H1 (cell line): ENCODE results near the gene P2RX2. TPM values are rescaled to one million over a fixed set of nuclear protein-coding genes. Genes with fewer than 3 reads are reported as not detected.

ENCODE experiments used
- CTCF ChIA-PET: fragments of 300-600 bp; sonication (Branson Sonifier 250); formaldehyde crosslinking; loops from one replicate; lab custom pipeline; 2021; ENCODE audit not compliant: partially characterized antibody; lab: Charles Lee
- POLR2A ChIA-PET: fragments of 300-600 bp; sonication (Branson Sonifier 250); formaldehyde crosslinking; loops from one replicate; lab custom pipeline; 2021; ENCODE audit warnings: inconsistent platforms; ENCODE audit not compliant: partially characterized antibody; lab: Charles Lee
- DNase-seq, 2 experiments: peaks; one replicate each; pipeline versions ENCODE4 v3.0.0 to v3.0.0-alpha.2; 2010 to 2022; ENCODE audit warnings: low spot score in 2 of 2, low read depth in 1 of 2, mixed read lengths in 1 of 2
- FAIRE-seq: peaks from 2 replicates; lab custom pipeline; 2011; peaks lifted over from hg19 to GRCh38; lab: Jason Lieb, UNC
- H2AFZ ChIP-seq: 2 replicates; pipeline ENCODE4 v1.8.1; 2012; ENCODE audit warnings: low read length, inconsistent platforms
- H2AK5ac ChIP-seq: 2 replicates; pipeline ENCODE4 v1.6.1; 2013; ENCODE audit warnings: low read depth, low read length
- H2BK120ac ChIP-seq: replicated peaks from 2 replicates; pipeline ENCODE3; 2013; ENCODE audit warnings: low read depth, low read length, inconsistent platforms
- H2BK12ac ChIP-seq: 2 replicates; pipeline ENCODE4 v1.6.1; 2013; ENCODE audit warnings: low read depth, low read length
- H2BK15ac ChIP-seq: 2 replicates; pipeline ENCODE4 v1.6.1; 2013; ENCODE audit warnings: low read length
- H2BK20ac ChIP-seq: 2 replicates; pipeline ENCODE4 v1.6.1; 2013; ENCODE audit warnings: low read length
- H2BK5ac ChIP-seq: 2 replicates; pipeline ENCODE4 v1.6.1; 2013; ENCODE audit warnings: low read depth, low read length
- H3K14ac ChIP-seq: 2 replicates; pipeline ENCODE4 v1.6.1; 2013; ENCODE audit warnings: inconsistent platforms; ENCODE audit not compliant: insufficient read length
- H3K18ac ChIP-seq: 2 replicates; pipeline ENCODE4 v1.6.1; 2013; ENCODE audit warnings: low read length; ENCODE audit errors: extremely low read depth
- H3K23ac ChIP-seq: 2 replicates; pipeline ENCODE4 v1.6.1; 2013; ENCODE audit warnings: inconsistent platforms; ENCODE audit not compliant: insufficient read length
- H3K23me2 ChIP-seq: 2 replicates; pipeline ENCODE4 v1.6.1; 2013; ENCODE audit warnings: low read depth, low read length
- H3K27ac ChIP-seq: 2 replicates; pipeline ENCODE4 v1.6.1; 2011; ENCODE audit warnings: low read depth, low read length, inconsistent platforms
- H3K27me3 ChIP-seq, 4 experiments: replicated peaks in 1 of 4; 1 replicate in 1 of 4; 2 replicates in 3 of 4; pipeline versions ENCODE4 v1.6.1 to v1.8.1; 2011 to 2013; ENCODE audit warnings: low read length in 3 of 4, mild to moderate bottlenecking in 3 of 4, inconsistent platforms in 2 of 4, mixed read lengths in 2 of 4, moderate library complexity in 1 of 4; ENCODE audit not compliant: control insufficient read depth in 3 of 4, insufficient read depth in 3 of 4; ENCODE audit errors: extremely low read depth in 1 of 4
- H3K36me3 ChIP-seq, 4 experiments: 2 replicates each; pipeline versions ENCODE4 v1.6.1 to v1.8.1; 2011 to 2013; ENCODE audit warnings: mild to moderate bottlenecking in 4 of 4, low read length in 3 of 4, moderate library complexity in 2 of 4, control low read depth in 1 of 4, inconsistent platforms in 1 of 4; ENCODE audit not compliant: insufficient read depth in 4 of 4, control insufficient read depth in 2 of 4
- H3K4ac ChIP-seq: replicated peaks from 2 replicates; pipeline ENCODE3; 2013; ENCODE audit warnings: low read length, low read depth, mixed read lengths, inconsistent platforms; ENCODE audit not compliant: insufficient read length
- H3K4me1 ChIP-seq, 4 experiments: replicated peaks in 1 of 4; 1 replicate in 1 of 4; 2 replicates in 3 of 4; pipeline versions ENCODE4 v1.6.1 to v1.8.1; 2011 to 2013; ENCODE audit warnings: low read length in 3 of 4, inconsistent platforms in 2 of 4, mixed read lengths in 1 of 4; ENCODE audit not compliant: insufficient read depth in 4 of 4, control insufficient read depth in 3 of 4
- H3K4me2 ChIP-seq, 2 experiments: 2 replicates each; pipeline versions ENCODE4 v1.6.1 to v1.8.1; 2011 to 2013; ENCODE audit warnings: low read depth in 2 of 2, low read length in 2 of 2, control low read depth in 1 of 2, inconsistent platforms in 1 of 2, mild to moderate bottlenecking in 1 of 2; ENCODE audit not compliant: insufficient read depth in 1 of 2
- H3K4me3 ChIP-seq, 4 experiments: fragments of 200-600, 300-600 bp in 1 of 4; sonication (generic), shearing (Covaris generic), sonication (Bioruptor Twin) in 1 of 4; 2 replicates each; pipeline versions ENCODE4 v1.5.1 to v1.8.1; 2011 to 2016; ENCODE audit warnings: low read length in 4 of 4, low read depth in 3 of 4, control low read depth in 2 of 4, inconsistent platforms in 2 of 4, mild to moderate bottlenecking in 2 of 4, mixed read lengths in 1 of 4, moderate library complexity in 1 of 4; ENCODE audit not compliant: insufficient read depth in 2 of 4; ENCODE audit errors: extremely low read depth in 1 of 4
- H3K56ac ChIP-seq: replicated peaks from 2 replicates; pipeline ENCODE3; 2013; ENCODE audit warnings: low read depth, mild to moderate bottlenecking, mixed read lengths, low read length, inconsistent platforms; ENCODE audit not compliant: insufficient read length
- H3K79me1 ChIP-seq: 2 replicates; pipeline ENCODE4 v1.6.1; 2013; ENCODE audit warnings: low read depth, low read length, control low read depth
- H3K79me2 ChIP-seq, 2 experiments: 2 replicates each; pipeline versions ENCODE4 v1.6.1 to v1.8.1; 2012 to 2013; ENCODE audit warnings: low read length in 2 of 2, mild to moderate bottlenecking in 2 of 2, inconsistent platforms in 1 of 2; ENCODE audit not compliant: insufficient read depth in 2 of 2, control insufficient read depth in 1 of 2
- H3K9ac ChIP-seq, 4 experiments: replicated peaks in 1 of 4; 1 replicate in 1 of 4; 2 replicates in 3 of 4; pipeline versions ENCODE4 v1.6.1 to v1.8.1; 2011 to 2013; ENCODE audit warnings: low read depth in 3 of 4, low read length in 3 of 4, control low read depth in 2 of 4, mild to moderate bottlenecking in 2 of 4, moderate library complexity in 2 of 4, inconsistent platforms in 1 of 4; ENCODE audit errors: extremely low read depth in 1 of 4
- H3K9me3 ChIP-seq, 2 experiments: 2 replicates each; pipeline versions ENCODE4 v1.6.1 to v1.8.1; 2012 to 2013; ENCODE audit warnings: mild to moderate bottlenecking in 2 of 2, moderate library complexity in 2 of 2, control low read depth in 1 of 2, inconsistent platforms in 1 of 2, low read depth in 1 of 2, low read length in 1 of 2, mixed read lengths in 1 of 2; ENCODE audit not compliant: insufficient read depth in 2 of 2
- H4K20me1 ChIP-seq, 2 experiments: replicated peaks in 1 of 2; 2 replicates each; pipeline versions ENCODE3 to v1.8.1; 2011 to 2013; ENCODE audit warnings: inconsistent platforms in 2 of 2, low read length in 2 of 2, mild to moderate bottlenecking in 1 of 2; ENCODE audit not compliant: insufficient read depth in 2 of 2, control insufficient read depth in 1 of 2
- H4K5ac ChIP-seq: 2 replicates; pipeline ENCODE4 v1.6.1; 2013; ENCODE audit warnings: low read length, low read depth, mixed read lengths, inconsistent platforms; ENCODE audit not compliant: insufficient read length
- H4K8ac ChIP-seq: 2 replicates; pipeline ENCODE4 v1.8.0; 2013; ENCODE audit warnings: mild to moderate bottlenecking, moderate library complexity, low read length, inconsistent platforms; ENCODE audit not compliant: insufficient read depth; ENCODE audit errors: extremely low read depth
- H4K91ac ChIP-seq: replicated peaks from 2 replicates; pipeline ENCODE3; 2013; ENCODE audit warnings: low read length, mixed read lengths, inconsistent platforms; ENCODE audit not compliant: insufficient read length
- SIRT6 ChIP-seq: IDR thresholded peaks from one replicate; pipeline ENCODE4 v1.7.1; 2012; ENCODE audit warnings: low read length, inconsistent platforms
- TEAD4 ChIP-seq: IDR thresholded peaks from 2 replicates; pipeline ENCODE4 v1.6.1; 2012; ENCODE audit warnings: low read depth, low read length, inconsistent platforms, mixed read lengths
- WGBS, 2 experiments: shearing (Covaris generic) in 1 of 2; methylation state at CpG; one replicate each; pipeline versions ENCODE4 v1.1.6 to v1.1.7; 2013 to 2015; ENCODE audit warnings: low lambda C conversion rate in 2 of 2, mixed read lengths in 2 of 2, inconsistent platforms in 1 of 2, low coverage in 1 of 2, missing lambda C conversion rate in 1 of 2; ENCODE audit not compliant: insufficient replicate concordance in 2 of 2, insufficient coverage in 1 of 2, insufficient read length in 1 of 2; ENCODE audit errors: extremely low coverage in 1 of 2, missing lambda C conversion rate in 1 of 2; 5-methylcytosine and 5-hydroxymethylcytosine counted together
- polyA plus RNA-seq, 7 experiments: library from polyadenylated mRNA; depleted of rRNA in 3 of 7; stranded (reverse) in 5 of 7; unstranded in 2 of 7; fragments of >200 nt in 5 of 7; fragments of 200-250 nt in 2 of 7; gene quantifications; 1 replicate in 5 of 7; 2 replicates in 1 of 7; 4 replicates in 1 of 7; pipeline versions ENCODE4 v1.2.1 to v1.2.3, GENCODE V29; 2011 to 2013; ENCODE audit warnings: missing spikeins in 2 of 7, mixed read lengths in 2 of 7
- total RNA-seq: library from RNA; stranded (reverse); fragmentation: NEBNext Ultra II Directional; extraction: Animal tissue kit (Norgen Biotek cat#: 25700); gene quantifications from 2 replicates; pipeline ENCODE4 v1.2.1, GENCODE V29; 2021

P2RX2 gene
- total and polyA plus RNA-seq, 2 of the 8 experiments (the other 6 are each of a cell fraction or from before 2014, with no cell fraction given), result 0.84 to 2.2 TPM

- Histone ChIP-seq H3K4me1 (peaks cover 0 to 6% (median 2%) of the 10 kb centered on the region in 4 experiments; a peak in 3 of 7 replicates), H3K27ac (no peak overlapping the region), H4K8ac (no peak overlapping the region), H3K23me2 (peaks cover 4% of the 10 kb centered on the region; the same call in 1 of the 2 replicates), H4K91ac (no peak overlapping the region), H3K9ac (no peak overlapping the region), H2BK20ac (no peak overlapping the region), H3K14ac (no peak overlapping the region), H3K79me1 (no peaks in the 10 kb centered on the region), H3K4me2 (peak overlapping the region in 1 of 2 experiments; percentile 36; a peak in 2 of 4 replicates), H4K20me1 (peaks cover 0 to 6% of the 10 kb centered on the region in 2 experiments), H3K4ac (peak overlapping the region; percentile 38), H3K9me3 (no peaks in the 10 kb centered on the region), H2BK12ac (no peak overlapping the region), H3K56ac (no peak overlapping the region), H4K5ac (no peak overlapping the region), H3K4me3 (peak overlapping the region in 2 of 4 experiments; percentile 31 to 66; a peak in 3 of 8 replicates), H2AK5ac (no peak overlapping the region), H2BK5ac (no peak overlapping the region), H2BK15ac (no peak overlapping the region), H2AFZ (no peak overlapping the region), H3K27me3 (peaks cover 13 to 60% (median 52%) of the 10 kb centered on the region in 4 experiments), H3K79me2 (no peaks in the 10 kb centered on the region), H3K36me3 (no peaks in the 10 kb centered on the region), H3K18ac (no peak overlapping the region), H2BK120ac (no peak overlapping the region), H3K23ac (no peak overlapping the region)
- no peak for FAIRE-seq
- TF ChIP-seq TEAD4 (peak; percentile 31; the same call in 1 of the 2 replicates), SIRT6 (no peak)
- 60% methylated on average over 2 of the region's 58 CpGs; no CpG with 5 or more reads in 1 of the 2 experiments for WGBS, 2 experiments
- peak in 1 of 2 experiments; percentile 62 for DNase-seq
- POLR2A ChIA-PET, result no interaction called here
- CTCF ChIA-PET, result interaction anchor here (2.4 to 2.8 kb wide), 2 partner anchors 17 to 37 kb away, joined by 6 to 13 read pairs; no protein-coding TSS in a partner anchor
Observed at GRCh38 chr12:132597333-132598316, 21.0 kb upstream of the P2RX2 start.
